Measurements from ENCODE around the gene TRPC3.
A peak's percentile ranks its signal among the peaks of the same experiment; 100 is the strongest.

Gene TRPC3

GRCh38 chr4:121951521-121952110 is at the start of gene TRPC3:
Gene TRPC3, minus strand, starts transcription at chr4:121952060. Its CDS starts 380 bp downstream, at chr4:121951680.
- peak; percentile 46 for DNase-seq (ENCODE audit: low spot score)

- no peak for DNase-seq (ENCODE audit: low spot score)
Measured at GRCh38 chr4:122000849-122001248, 49.0 kb upstream of the TRPC3 start.

GRCh38 chr4:121998024-121998423 is 46.2 kb upstream of the TRPC3 start:
- DNase-seq (ENCODE audit: low spot score): no peak

GRCh38 chr4:121995790-121996537 is 44.1 kb upstream of the TRPC3 start:
- DNase-seq (ENCODE audit: low spot score): no peak

GRCh38 chr4:121991968-121992367 is 40.1 kb upstream of the TRPC3 start:
- no peak for DNase-seq (ENCODE audit: low spot score)

GRCh38 chr4:121990489-121990888 is 38.6 kb upstream of the TRPC3 start:
- DNase-seq (ENCODE audit: low spot score): no peak

- DNase-seq (ENCODE audit: low spot score): no peak
Measured at GRCh38 chr4:121989715-121990114, 37.9 kb upstream of the TRPC3 start.

- DNase-seq (ENCODE audit: low spot score): no peak
Measured at GRCh38 chr4:121988950-121989349, 37.1 kb upstream of the TRPC3 start.

- DNase-seq (ENCODE audit: low spot score): no peak
Measured at GRCh38 chr4:121980643-121981042, 28.8 kb upstream of the TRPC3 start.

GRCh38 chr4:121978172-121978516 is 26.3 kb upstream of the TRPC3 start:
- no peak for DNase-seq (ENCODE audit: low spot score)

GRCh38 chr4:121977251-121978171 is 25.7 kb upstream of the TRPC3 start:
- DNase-seq (ENCODE audit: low spot score): peak; percentile 17

- DNase-seq (ENCODE audit: low spot score): no peak
Measured at GRCh38 chr4:121975784-121976183, 23.9 kb upstream of the TRPC3 start.

- DNase-seq (ENCODE audit: low spot score): no peak
Measured at GRCh38 chr4:121973816-121974215, 22.0 kb upstream of the TRPC3 start.

- DNase-seq (ENCODE audit: low spot score): no peak
Measured at GRCh38 chr4:121968859-121969258, 17.0 kb upstream of the TRPC3 start.

- no peak for DNase-seq (ENCODE audit: low spot score)
Measured at GRCh38 chr4:121964958-121965357, 13.1 kb upstream of the TRPC3 start.

GRCh38 chr4:121960818-121961217 is 9.0 kb upstream of the TRPC3 start:
- no peak for DNase-seq (ENCODE audit: low spot score)

- no peak for DNase-seq (ENCODE audit: low spot score)
Measured at GRCh38 chr4:121958777-121959176, 6.9 kb upstream of the TRPC3 start.

GRCh38 chr4:121957266-121957665 is 5.4 kb upstream of the TRPC3 start:
- DNase-seq (ENCODE audit: low spot score): no peak

- DNase-seq (ENCODE audit: low spot score): no peak
Measured at GRCh38 chr4:121953860-121954259, 2.0 kb upstream of the TRPC3 start.

GRCh38 chr4:121952290-121952689 is 430 bp upstream of the TRPC3 start:
- no peak for DNase-seq (ENCODE audit: low spot score)

GRCh38 chr4:121950680-121951520 is 960 bp downstream of the TRPC3 start:
- peak; percentile 34 for DNase-seq (ENCODE audit: low spot score)

GRCh38 chr4:121950212-121950679 is 1.6 kb downstream of the TRPC3 start:
- peak; percentile 83 for DNase-seq (ENCODE audit: low spot score)

All from germinal center (tissue), 1 donor.